WTC11 (cell line): ENCODE results near the gene DCAF8L2. TPM values are rescaled to one million over a fixed set of nuclear protein-coding genes. Genes with fewer than 3 reads are reported as not detected.

Experiments used
- ATAC-seq: fragments of 200-7000 bp; cut with Tn5 transposase; 2 replicates; pipeline ENCODE4 v1.10.0; 2021; ENCODE audit warnings: mild to moderate bottlenecking, moderate library complexity
- Bru-seq: library from RNA; stranded (reverse); fragments of 400-500 nt; gene quantifications from one replicate; lab custom pipeline; 2021; lab: Mats Ljungman, UMichigan
- CTCF ChIA-PET: fragments of 300-600 bp; sonication (Branson Sonifier 250); formaldehyde crosslinking; loops from one replicate; lab custom pipeline; 2021; ENCODE audit warnings: antibody characterized with exemption; lab: Charles Lee
- POLR2A ChIA-PET: fragments of 350-600 bp; sonication (Branson Sonifier 250); formaldehyde crosslinking; loops from one replicate; lab custom pipeline; 2021; ENCODE audit warnings: antibody characterized with exemption; lab: Charles Lee
- DNase-seq: peaks from one replicate; pipeline ENCODE4 v3.0.0; 2021; ENCODE audit warnings: low spot score
- H3K27ac Mint-ChIP-seq: 2 replicates; pipeline ENCODE4 v1.8.0; 2021; ENCODE audit warnings: mixed read lengths
- H3K27me3 Mint-ChIP-seq: 2 replicates; pipeline ENCODE4 v1.8.0; 2021; ENCODE audit warnings: low read depth, mild to moderate bottlenecking, moderate library complexity, mixed read lengths
- H3K36me3 Mint-ChIP-seq: 2 replicates; pipeline ENCODE4 v1.8.0; 2021; ENCODE audit warnings: mixed read lengths
- H3K4me1 Mint-ChIP-seq: 2 replicates; pipeline ENCODE4 v1.8.0; 2022; ENCODE audit warnings: mixed read lengths
- H3K4me3 Mint-ChIP-seq: 2 replicates; pipeline ENCODE4 v1.8.0; 2021; ENCODE audit warnings: mild to moderate bottlenecking, moderate library complexity, mixed read lengths
- H3K9me3 Mint-ChIP-seq: 2 replicates; pipeline ENCODE4 v1.8.0; 2021; ENCODE audit warnings: mixed read lengths
- E2F4 ChIP-seq: sonication (generic); formaldehyde crosslinking; IDR thresholded peaks from 2 replicates; pipeline ENCODE4 v1.8.1; 2022; ENCODE audit warnings: low read depth, mild to moderate bottlenecking, moderate library complexity, missing genetic modification reagents, borderline replicate concordance
- E2F5 ChIP-seq: sonication (generic); formaldehyde crosslinking; IDR thresholded peaks from 2 replicates; pipeline ENCODE4 v1.8.1; 2022; ENCODE audit warnings: mild to moderate bottlenecking, moderate library complexity, missing genetic modification reagents
- EMX1 ChIP-seq: fragments of 250-450 bp; sonication (Bioruptor Pico); IDR thresholded peaks from 2 replicates; pipeline ENCODE4 v1.8.0; 2021; ENCODE audit warnings: mild to moderate bottlenecking
- IRF1 ChIP-seq: sonication (generic); formaldehyde crosslinking; IDR thresholded peaks from 2 replicates; pipeline ENCODE4 v1.8.0; 2023; ENCODE audit warnings: missing genetic modification reagents
- IRF2 ChIP-seq: sonication (generic); formaldehyde crosslinking; IDR thresholded peaks from 2 replicates; pipeline ENCODE4 v1.8.0; 2022; ENCODE audit warnings: low read depth, missing genetic modification reagents, borderline replicate concordance
- MLX ChIP-seq: sonication (generic); formaldehyde crosslinking; IDR thresholded peaks from 2 replicates; pipeline ENCODE4 v1.8.1; 2023; ENCODE audit warnings: mild to moderate bottlenecking, missing genetic modification reagents, moderate library complexity
- MYBL2 ChIP-seq: sonication (generic); formaldehyde crosslinking; IDR thresholded peaks from 2 replicates; pipeline ENCODE4 v1.8.1; 2023; ENCODE audit warnings: mild to moderate bottlenecking, moderate library complexity, missing genetic modification reagents
- PREB ChIP-seq: sonication (generic); formaldehyde crosslinking; IDR thresholded peaks from 2 replicates; pipeline ENCODE4 v1.8.1; 2022; ENCODE audit warnings: mild to moderate bottlenecking, missing genetic modification reagents, moderate library complexity, borderline replicate concordance
- PRRX2 ChIP-seq: fragments of 250-450 bp; sonication (Bioruptor Pico); IDR thresholded peaks from 2 replicates; pipeline ENCODE4 v1.8.0; 2021; ENCODE audit warnings: mild to moderate bottlenecking
- RORB ChIP-seq: fragments of 250-450 bp; sonication (Bioruptor Pico); IDR thresholded peaks from 2 replicates; pipeline ENCODE4 v1.9.0; 2021; ENCODE audit warnings: mild to moderate bottlenecking
- TEAD4 ChIP-seq: sonication (generic); formaldehyde crosslinking; IDR thresholded peaks from 2 replicates; pipeline ENCODE4 v1.8.0; 2022; ENCODE audit warnings: mild to moderate bottlenecking, missing genetic modification reagents
- ZNF671 ChIP-seq: fragments of 250-450 bp; sonication (Bioruptor Pico); IDR thresholded peaks from 2 replicates; pipeline ENCODE4 v1.8.0; 2021; ENCODE audit warnings: mild to moderate bottlenecking
- long read RNA-seq, 3 experiments: library from RNA in 1 of 3; library from capped mRNA in 1 of 3; library from polyadenylated mRNA in 1 of 3; unstranded in 2 of 3; stranded (forward) in 1 of 3; transcript quantifications; one replicate each; pipeline ENCODE4 v2.0.0, GENCODE V29; 2021
- total RNA-seq: library from RNA; stranded (reverse); gene quantifications from 3 replicates; pipeline ENCODE4 v1.2.3, GENCODE V29; 2021
- TF ChIP-seq, protein P1 (sequence below): sonication (generic); formaldehyde crosslinking; IDR thresholded peaks from 2 replicates; pipeline ENCODE4 v1.8.0; 2022; ENCODE audit warnings: mild to moderate bottlenecking, missing genetic modification reagents
- TF ChIP-seq, protein P2 (sequence below): sonication (generic); formaldehyde crosslinking; IDR thresholded peaks from 2 replicates; pipeline ENCODE4 v1.8.1; 2023; ENCODE audit warnings: mild to moderate bottlenecking, missing genetic modification reagents
- TF ChIP-seq, protein P3 (sequence below): sonication (generic); formaldehyde crosslinking; IDR thresholded peaks from 2 replicates; pipeline ENCODE4 v1.8.0; 2023; ENCODE audit warnings: missing genetic modification reagents, mild to moderate bottlenecking, borderline replicate concordance
- TF ChIP-seq, protein P4 (sequence below): sonication (generic); formaldehyde crosslinking; IDR thresholded peaks from 2 replicates; pipeline ENCODE4 v1.8.0; 2022; ENCODE audit warnings: mild to moderate bottlenecking, missing genetic modification reagents
- TF ChIP-seq, protein P5 (sequence below): sonication (generic); formaldehyde crosslinking; IDR thresholded peaks from 2 replicates; pipeline ENCODE4 v1.8.0; 2022; ENCODE audit warnings: mild to moderate bottlenecking, missing genetic modification reagents
- TF ChIP-seq, protein P6 (sequence below): fragments of 250-450 bp; sonication (Bioruptor Pico); conservative IDR thresholded peaks from 2 replicates; pipeline ENCODE4 v1.9.0; 2021; ENCODE audit warnings: mild to moderate bottlenecking

DCAF8L2 gene
- not detected in 3 replicates for total RNA-seq
- not detected for Bru-seq, nascent RNA
- long read RNA-seq, experiment 1, result 0 reads
- long read RNA-seq, experiment 2, result 0 reads
- long read RNA-seq, experiment 3, result 0 reads

DNA sequence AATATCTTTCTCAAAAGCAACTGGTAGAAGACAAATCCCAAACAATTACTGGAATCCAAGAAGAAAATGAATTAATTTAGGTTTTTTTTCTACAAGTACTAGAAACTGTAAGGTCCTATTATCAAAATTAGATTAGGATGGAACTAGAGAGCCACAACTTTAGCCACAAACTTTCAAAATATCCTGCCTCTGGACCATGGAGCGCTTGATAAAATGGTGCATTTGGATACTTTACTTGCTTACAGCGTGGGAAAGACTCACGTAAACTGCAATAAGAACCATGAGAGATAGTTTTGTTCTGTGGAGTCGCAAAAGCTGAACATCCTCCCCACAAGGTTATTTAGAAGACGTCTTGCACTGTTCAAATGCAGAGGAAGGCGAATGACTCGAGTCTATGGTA lies at the start of gene DCAF8L2:
TSS of gene DCAF8L2 (plus strand) at position 301 of the 400 bp plus-strand sequence. CDS start 156,552 bp downstream, outside the sequence.
- no peaks in the 10 kb centered on the region for H3K36me3 Mint-ChIP-seq
- H3K9me3 Mint-ChIP-seq, result peaks cover 4% of the 10 kb centered on the region
- DNase-seq (no peak), ATAC-seq (no peak)
- peaks cover 11% of the 10 kb centered on the region for H3K27me3 Mint-ChIP-seq
- no peak within 1 kb of the TSS for H3K27ac Mint-ChIP-seq
- no peaks in the 10 kb centered on the region for H3K4me1 Mint-ChIP-seq
- ChIA-PET POLR2A (no interaction called here), CTCF (no interaction called here)
- no peak within 1 kb of the TSS for H3K4me3 Mint-ChIP-seq
- TF ChIP-seq, protein P1, sequence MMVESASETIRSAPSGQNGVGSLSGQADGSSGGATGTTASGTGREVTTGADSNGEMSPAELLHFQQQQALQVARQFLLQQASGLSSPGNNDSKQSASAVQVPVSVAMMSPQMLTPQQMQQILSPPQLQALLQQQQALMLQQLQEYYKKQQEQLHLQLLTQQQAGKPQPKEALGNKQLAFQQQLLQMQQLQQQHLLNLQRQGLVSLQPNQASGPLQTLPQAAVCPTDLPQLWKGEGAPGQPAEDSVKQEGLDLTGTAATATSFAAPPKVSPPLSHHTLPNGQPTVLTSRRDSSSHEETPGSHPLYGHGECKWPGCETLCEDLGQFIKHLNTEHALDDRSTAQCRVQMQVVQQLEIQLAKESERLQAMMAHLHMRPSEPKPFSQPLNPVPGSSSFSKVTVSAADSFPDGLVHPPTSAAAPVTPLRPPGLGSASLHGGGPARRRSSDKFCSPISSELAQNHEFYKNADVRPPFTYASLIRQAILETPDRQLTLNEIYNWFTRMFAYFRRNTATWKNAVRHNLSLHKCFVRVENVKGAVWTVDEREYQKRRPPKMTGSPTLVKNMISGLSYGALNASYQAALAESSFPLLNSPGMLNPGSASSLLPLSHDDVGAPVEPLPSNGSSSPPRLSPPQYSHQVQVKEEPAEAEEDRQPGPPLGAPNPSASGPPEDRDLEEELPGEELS, result no peak
- no peak for TF ChIP-seq RORB
- TF ChIP-seq, protein P2, sequence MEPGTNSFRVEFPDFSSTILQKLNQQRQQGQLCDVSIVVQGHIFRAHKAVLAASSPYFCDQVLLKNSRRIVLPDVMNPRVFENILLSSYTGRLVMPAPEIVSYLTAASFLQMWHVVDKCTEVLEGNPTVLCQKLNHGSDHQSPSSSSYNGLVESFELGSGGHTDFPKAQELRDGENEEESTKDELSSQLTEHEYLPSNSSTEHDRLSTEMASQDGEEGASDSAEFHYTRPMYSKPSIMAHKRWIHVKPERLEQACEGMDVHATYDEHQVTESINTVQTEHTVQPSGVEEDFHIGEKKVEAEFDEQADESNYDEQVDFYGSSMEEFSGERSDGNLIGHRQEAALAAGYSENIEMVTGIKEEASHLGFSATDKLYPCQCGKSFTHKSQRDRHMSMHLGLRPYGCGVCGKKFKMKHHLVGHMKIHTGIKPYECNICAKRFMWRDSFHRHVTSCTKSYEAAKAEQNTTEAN (CRISPR knock-in tag), result no peak
- no peak for TF ChIP-seq MLX (CRISPR knock-in tag)
- TF ChIP-seq, protein P3, sequence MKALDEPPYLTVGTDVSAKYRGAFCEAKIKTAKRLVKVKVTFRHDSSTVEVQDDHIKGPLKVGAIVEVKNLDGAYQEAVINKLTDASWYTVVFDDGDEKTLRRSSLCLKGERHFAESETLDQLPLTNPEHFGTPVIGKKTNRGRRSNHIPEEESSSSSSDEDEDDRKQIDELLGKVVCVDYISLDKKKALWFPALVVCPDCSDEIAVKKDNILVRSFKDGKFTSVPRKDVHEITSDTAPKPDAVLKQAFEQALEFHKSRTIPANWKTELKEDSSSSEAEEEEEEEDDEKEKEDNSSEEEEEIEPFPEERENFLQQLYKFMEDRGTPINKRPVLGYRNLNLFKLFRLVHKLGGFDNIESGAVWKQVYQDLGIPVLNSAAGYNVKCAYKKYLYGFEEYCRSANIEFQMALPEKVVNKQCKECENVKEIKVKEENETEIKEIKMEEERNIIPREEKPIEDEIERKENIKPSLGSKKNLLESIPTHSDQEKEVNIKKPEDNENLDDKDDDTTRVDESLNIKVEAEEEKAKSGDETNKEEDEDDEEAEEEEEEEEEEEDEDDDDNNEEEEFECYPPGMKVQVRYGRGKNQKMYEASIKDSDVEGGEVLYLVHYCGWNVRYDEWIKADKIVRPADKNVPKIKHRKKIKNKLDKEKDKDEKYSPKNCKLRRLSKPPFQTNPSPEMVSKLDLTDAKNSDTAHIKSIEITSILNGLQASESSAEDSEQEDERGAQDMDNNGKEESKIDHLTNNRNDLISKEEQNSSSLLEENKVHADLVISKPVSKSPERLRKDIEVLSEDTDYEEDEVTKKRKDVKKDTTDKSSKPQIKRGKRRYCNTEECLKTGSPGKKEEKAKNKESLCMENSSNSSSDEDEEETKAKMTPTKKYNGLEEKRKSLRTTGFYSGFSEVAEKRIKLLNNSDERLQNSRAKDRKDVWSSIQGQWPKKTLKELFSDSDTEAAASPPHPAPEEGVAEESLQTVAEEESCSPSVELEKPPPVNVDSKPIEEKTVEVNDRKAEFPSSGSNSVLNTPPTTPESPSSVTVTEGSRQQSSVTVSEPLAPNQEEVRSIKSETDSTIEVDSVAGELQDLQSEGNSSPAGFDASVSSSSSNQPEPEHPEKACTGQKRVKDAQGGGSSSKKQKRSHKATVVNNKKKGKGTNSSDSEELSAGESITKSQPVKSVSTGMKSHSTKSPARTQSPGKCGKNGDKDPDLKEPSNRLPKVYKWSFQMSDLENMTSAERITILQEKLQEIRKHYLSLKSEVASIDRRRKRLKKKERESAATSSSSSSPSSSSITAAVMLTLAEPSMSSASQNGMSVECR (CRISPR knock-in tag), result no peak
- TF ChIP-seq PREB (CRISPR knock-in tag), result no peak
- TF ChIP-seq E2F5 (CRISPR knock-in tag), result no peak
- no peak for TF ChIP-seq TEAD4 (CRISPR knock-in tag)
- no peak for TF ChIP-seq MYBL2 (CRISPR knock-in tag)
- TF ChIP-seq IRF2 (CRISPR knock-in tag), result no peak
- TF ChIP-seq, protein P4, sequence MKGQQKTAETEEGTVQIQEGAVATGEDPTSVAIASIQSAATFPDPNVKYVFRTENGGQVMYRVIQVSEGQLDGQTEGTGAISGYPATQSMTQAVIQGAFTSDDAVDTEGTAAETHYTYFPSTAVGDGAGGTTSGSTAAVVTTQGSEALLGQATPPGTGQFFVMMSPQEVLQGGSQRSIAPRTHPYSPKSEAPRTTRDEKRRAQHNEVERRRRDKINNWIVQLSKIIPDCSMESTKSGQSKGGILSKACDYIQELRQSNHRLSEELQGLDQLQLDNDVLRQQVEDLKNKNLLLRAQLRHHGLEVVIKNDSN (CRISPR knock-in tag), result no peak
- TF ChIP-seq, protein P5, sequence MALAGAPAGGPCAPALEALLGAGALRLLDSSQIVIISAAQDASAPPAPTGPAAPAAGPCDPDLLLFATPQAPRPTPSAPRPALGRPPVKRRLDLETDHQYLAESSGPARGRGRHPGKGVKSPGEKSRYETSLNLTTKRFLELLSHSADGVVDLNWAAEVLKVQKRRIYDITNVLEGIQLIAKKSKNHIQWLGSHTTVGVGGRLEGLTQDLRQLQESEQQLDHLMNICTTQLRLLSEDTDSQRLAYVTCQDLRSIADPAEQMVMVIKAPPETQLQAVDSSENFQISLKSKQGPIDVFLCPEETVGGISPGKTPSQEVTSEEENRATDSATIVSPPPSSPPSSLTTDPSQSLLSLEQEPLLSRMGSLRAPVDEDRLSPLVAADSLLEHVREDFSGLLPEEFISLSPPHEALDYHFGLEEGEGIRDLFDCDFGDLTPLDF, result no peak
- TF ChIP-seq, protein P6, sequence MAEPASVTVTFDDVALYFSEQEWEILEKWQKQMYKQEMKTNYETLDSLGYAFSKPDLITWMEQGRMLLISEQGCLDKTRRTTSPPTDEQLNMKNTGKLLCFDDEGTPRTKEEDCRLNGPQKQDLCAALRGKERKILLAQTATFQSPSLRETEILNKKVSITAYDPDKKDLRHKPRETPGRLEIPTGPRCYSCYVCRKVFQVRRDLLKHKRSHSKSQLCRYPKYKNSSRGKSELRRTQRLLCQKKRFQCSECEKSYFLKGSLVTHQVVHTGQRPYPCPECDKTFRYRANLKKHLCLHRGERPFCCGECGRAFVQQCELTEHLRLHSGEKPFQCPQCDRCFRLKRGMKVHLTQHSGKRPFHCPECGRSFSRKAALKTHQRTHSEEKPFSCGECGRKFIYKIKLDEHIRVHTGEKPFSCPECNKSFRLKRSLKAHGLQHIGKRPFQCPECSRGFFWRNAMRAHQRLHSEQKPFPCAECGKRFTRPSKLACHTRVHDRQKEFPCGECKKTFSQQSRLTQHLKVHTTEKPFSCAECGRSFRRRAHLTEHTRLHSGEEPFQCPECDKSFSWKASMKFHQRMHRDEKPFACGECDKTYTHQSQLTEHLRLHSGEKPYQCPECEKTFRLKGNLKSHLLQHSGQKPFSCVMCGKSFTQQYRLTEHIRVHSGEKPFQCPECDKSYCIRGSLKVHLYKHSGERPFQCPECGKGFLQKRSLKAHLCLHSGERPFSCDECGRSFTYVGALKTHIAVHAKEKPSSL (CRISPR knock-in tag), result no peak
- no peak for TF ChIP-seq E2F4
- no peak for TF ChIP-seq EMX1 (CRISPR knock-in tag)
- TF ChIP-seq IRF1, result no peak
- no peak for TF ChIP-seq PRRX2
- no peak for TF ChIP-seq ZNF671 (CRISPR knock-in tag)
